SH-SY5Y (cell line): ENCODE data around the gene DLGAP4.

Experiments
- GATA2 ChIP-seq: IDR thresholded peaks from 2 replicates; pipeline ENCODE4 v1.6.1; 2011; ENCODE audit warnings: mild to moderate bottlenecking, low read depth, low read length
- GATA3 ChIP-seq: IDR thresholded peaks from 2 replicates; pipeline ENCODE4 v1.6.1; 2011; ENCODE audit warnings: low read depth, mild to moderate bottlenecking, low read length, moderate library complexity

Gene DLGAP4

GRCh38 chr20:36493801-36494114, 187.6 kb downstream of the DLGAP4 start:
- TF ChIP-seq GATA3 (no peak), GATA2 (no peak)

DNA sequence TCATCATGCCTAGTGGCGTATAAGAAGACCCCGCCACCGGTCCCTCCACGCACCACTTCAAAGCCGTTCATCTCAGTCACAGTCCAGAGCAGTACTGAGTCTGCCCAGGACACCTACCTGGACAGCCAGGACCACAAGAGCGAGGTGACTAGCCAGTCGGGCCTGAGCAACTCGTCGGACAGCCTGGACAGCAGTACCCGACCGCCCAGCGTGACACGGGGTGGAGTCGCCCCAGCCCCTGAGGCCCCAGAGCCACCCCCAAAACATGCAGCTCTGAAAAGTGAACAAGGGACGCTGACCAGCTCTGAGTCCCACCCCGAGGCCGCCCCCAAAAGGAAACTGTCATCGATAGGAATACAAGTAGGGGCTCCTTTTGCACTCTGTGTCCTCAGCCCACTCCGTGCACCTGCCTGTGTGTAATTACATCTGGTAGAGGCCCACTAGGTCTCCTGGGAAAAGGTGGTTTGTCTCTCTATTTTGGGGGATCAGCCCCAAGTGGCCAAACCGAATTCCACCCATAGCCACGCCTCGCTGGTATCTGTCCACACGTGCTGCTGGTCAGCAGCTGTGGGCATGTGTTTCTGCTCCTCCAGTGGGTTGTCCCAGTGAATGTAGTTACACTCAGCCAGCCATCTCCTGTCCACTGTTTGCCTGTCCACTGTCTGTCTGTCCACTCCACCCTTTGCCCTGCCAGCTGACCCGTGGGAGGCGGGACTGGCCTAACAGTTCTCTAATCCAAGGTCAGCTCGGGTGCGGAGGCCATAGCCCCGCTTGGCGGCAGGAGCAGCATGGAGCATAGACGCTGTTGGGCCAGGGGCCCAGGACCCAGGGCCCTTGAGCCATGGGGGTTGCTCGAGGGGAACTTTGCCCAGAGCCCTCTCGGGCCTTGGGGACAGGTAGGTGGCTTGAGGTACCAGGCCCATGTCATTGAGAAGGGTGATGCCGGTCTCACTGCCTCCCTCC, 190.8 kb downstream of the DLGAP4 start:
- TF ChIP-seq GATA2, result no peak
- TF ChIP-seq GATA3, result no peak

- TF ChIP-seq GATA3, result no peak
- no peak for TF ChIP-seq GATA2
Measured at GRCh38 chr20:36497856-36498255, 191.7 kb downstream of the DLGAP4 start.

- no peak for TF ChIP-seq GATA2
Measured at GRCh38 chr20:36498386-36499179, 192.4 kb downstream of the DLGAP4 start.

GRCh38 chr20:36499211-36499610, 193.1 kb downstream of the DLGAP4 start:
- TF ChIP-seq GATA2, result no peak
- no peak for TF ChIP-seq GATA3

DNA sequence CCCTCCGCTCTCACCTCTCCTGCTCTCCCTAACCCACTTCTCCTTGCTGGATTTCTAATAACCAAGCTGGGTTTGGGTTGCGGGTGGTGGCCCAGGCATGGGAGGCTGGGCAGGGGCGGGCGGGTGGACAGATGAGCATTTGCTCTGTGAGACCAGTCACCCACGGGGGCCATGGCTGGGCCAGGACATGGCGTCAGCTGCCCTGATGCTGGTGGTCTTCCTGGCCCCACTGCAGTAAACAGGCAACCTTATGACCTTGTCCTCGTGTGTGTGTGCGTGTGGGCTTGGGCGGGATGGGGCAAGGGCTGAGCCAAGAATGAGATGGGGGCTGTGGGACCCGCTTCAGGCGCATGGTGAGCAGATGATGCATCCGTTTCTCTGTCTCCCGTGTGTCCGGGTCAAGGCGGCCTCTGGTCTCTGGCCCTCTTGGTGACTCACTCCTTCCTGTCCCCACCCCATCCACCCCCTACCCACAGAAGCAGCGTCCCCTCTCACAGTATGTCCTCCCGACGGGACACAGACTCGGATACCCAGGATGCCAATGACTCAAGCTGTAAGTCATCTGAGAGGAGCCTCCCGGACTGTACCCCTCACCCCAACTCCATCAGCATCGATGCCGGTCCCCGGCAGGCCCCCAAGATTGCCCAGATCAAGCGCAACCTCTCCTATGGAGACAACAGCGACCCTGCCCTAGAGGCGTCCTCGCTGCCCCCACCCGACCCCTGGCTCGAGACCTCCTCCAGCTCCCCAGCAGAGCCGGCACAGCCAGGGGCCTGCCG, 193.8 kb downstream of the DLGAP4 start:
- TF ChIP-seq GATA2 (no peak), GATA3 (no peak)

- TF ChIP-seq GATA2, result no peak
- TF ChIP-seq GATA3, result no peak
Measured at GRCh38 chr20:36501367-36502006, 195.3 kb downstream of the DLGAP4 start.

DNA sequence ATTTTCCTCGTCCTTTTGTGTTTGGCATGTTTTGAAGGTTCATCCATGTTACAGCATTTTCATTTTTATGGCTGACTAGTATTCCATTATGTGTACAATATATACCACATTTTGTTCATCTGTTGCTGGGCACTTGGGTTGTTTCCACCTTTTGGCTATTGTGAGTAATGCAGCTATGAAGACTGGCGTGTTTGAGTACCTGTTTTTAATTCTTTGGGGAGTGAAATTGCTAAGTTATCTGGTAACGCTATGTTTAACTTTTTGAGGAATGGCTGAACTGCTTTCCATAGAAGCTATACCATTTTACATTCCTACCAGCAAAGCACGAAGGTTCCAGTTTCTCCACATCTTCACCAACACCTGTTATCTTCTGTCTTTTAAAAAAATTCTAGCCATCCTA, 198.2 kb downstream of the DLGAP4 start:
- TF ChIP-seq GATA3 (no peak), GATA2 (no peak)

DNA sequence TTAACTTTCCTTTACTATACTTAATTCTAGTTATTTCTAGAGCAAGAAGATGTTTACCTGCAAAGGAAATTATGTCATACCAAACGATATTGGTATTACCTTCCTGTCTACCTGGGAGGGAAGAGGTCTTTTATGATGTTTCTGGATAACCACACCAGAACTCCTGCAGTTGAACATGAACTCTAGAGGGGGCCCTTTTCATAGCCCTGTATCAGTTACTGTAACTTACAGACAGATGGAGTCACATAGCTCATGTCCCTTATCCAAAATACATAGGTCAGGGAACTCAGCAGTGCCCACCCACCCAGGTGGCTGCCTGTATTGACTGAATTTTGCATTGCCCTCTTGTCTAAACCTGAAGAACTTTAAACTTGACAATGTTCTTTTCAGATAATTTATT, 200.1 kb downstream of the DLGAP4 start:
- no peak for TF ChIP-seq GATA3
- no peak for TF ChIP-seq GATA2

DNA sequence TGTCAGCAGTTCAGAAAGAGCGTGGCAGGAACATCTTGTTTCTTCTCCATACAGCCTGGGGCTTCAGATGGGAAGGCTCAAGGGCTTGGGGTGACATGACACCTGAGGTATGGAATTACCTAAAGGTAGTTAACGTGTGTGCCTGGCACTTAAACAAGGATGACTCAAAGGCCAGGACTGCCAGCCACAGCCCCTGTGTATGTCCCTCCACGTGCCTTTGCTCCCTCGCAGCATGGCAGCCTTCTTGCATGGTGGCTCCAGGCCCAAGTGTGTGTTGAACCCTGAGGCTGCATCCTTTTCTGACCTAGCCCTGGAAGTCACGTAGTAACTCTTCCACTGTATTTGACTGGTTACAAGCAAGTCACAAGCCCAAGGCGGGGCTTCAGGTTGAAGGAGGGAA, 201.6 kb downstream of the DLGAP4 start:
- TF ChIP-seq GATA2, result no peak
- TF ChIP-seq GATA3, result no peak

DNA sequence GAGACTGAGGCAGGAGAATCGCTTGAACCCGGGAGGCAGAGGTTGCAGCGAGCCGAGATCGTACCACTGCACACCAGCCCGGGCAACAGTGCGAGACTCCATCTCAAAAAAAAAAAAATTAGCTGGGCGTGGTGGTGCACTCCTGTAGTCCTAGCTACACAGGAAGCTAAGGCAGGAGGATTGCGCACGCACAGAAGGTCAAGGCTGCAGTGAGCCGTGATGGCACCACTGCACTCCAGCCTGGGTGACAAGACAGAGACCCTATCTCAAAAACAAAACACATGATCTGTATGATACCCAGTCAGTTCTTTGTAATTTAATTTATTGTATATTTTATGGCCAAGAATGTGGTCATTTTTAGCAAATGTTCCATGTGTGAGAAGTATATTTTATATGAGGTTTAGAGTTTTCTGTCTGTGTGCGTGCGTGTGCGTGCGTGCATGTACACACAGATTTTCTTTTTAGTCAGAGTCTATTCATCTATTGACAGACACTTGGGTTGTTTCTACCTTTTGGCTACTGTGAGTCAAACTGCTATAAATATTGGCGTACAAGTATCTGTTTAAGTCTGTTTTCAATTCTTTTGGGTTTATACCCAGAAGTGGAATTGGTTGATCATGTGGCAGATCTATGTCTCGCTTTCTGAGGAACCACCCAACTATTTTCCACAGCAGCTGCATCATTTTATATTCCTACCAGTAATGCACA, 213.0 kb downstream of the DLGAP4 start:
- TF ChIP-seq GATA3, result no peak
- TF ChIP-seq GATA2, result no peak

DNA sequence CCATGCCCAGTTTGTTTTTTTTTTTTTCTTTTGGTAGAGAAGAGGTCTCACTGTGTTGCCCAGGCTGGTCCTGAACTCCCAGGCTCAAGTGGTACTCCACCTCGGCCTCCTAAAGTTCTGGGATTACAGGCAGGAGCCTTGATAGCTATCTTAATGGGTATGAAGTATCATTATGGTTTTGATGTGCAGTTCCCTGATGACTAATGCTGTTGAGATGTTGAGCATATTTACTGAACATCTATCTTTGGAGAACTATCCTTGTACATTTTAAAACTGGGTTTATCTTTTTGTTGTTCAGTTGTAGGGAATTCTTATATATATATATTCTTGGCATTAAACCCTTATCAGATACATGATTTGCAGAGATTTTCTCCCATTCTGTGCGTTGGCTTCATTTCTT, 213.8 kb downstream of the DLGAP4 start:
- no peak for TF ChIP-seq GATA3
- TF ChIP-seq GATA2, result no peak

GRCh38 chr20:36521526-36521925, 215.4 kb downstream of the DLGAP4 start:
- TF ChIP-seq GATA3, result no peak
- no peak for TF ChIP-seq GATA2
